Measurements from ENCODE around the gene LARP7. TPM values are rescaled to one million over a fixed set of nuclear protein-coding genes. Genes with fewer than 3 reads are reported as not detected.

The LARP7 gene
- total RNA-seq, 2 donors from 2014 or later: 31.6 to 50.1 TPM

DNA sequence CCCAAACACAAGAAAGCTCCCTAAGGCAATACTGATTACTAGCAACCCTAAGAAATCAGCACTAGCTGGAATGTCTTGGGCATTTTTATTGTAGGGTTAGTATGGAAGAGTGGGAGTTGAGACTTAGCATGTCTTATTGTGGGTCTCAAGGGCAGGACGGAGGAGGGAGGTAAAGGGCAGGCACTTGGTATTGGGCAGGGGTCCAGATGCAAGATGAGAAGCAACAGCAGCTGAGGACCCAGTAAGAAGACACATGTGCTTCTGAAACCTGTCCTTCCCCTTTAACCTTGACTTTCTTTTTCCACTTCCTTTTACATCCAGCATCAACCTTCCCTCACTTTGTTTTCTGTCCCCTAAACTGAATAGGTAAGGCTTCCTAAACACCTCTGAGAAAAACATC, 37.4 kb downstream of the LARP7 start:
- H3K27ac ChIP-seq: peak overlapping the region in 1 of 2 donors; percentile 87

DNA sequence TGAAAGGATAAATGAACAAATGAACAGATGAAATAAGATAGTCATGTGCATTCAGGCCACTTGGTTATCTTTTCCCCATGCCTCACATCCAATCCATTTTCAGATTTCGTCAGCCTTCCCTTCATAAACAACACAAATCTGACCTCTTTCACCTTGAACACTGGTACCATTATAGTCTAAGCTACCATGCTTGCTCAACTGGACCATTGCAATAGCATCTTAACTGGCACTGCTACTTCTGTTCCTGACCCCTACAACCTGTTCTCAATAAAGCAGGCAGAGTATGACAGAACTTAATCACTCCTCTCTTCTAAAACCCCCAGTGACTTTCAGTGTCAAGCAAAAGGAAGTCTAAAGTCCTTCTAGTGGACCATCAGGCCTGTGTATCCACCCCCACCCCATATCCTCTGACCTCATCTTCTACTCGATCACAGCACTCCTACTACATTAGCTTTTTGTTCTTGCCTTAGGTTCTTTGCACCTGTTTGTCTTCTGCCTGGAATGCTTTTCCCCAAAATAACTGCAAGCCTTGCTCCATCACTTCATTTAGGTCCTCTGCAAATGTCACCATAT, 40.7 kb downstream of the LARP7 start:
- H3K27ac ChIP-seq: no peak overlapping the region
- no peaks in the 10 kb centered on the region for H3K36me3 ChIP-seq
- H3K4me1 ChIP-seq: no peaks in the 10 kb centered on the region
- no peaks in the 10 kb centered on the region for H3K9me3 ChIP-seq
- H3K27me3 ChIP-seq: no peaks in the 10 kb centered on the region
- H3K4me3 ChIP-seq: no peak overlapping the region
- TF ChIP-seq, protein P1, sequence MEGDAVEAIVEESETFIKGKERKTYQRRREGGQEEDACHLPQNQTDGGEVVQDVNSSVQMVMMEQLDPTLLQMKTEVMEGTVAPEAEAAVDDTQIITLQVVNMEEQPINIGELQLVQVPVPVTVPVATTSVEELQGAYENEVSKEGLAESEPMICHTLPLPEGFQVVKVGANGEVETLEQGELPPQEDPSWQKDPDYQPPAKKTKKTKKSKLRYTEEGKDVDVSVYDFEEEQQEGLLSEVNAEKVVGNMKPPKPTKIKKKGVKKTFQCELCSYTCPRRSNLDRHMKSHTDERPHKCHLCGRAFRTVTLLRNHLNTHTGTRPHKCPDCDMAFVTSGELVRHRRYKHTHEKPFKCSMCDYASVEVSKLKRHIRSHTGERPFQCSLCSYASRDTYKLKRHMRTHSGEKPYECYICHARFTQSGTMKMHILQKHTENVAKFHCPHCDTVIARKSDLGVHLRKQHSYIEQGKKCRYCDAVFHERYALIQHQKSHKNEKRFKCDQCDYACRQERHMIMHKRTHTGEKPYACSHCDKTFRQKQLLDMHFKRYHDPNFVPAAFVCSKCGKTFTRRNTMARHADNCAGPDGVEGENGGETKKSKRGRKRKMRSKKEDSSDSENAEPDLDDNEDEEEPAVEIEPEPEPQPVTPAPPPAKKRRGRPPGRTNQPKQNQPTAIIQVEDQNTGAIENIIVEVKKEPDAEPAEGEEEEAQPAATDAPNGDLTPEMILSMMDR (IDR thresholded peaks at IDR 0.05): no peak
- DNase-seq (ENCODE audit: low spot score): no peak

More for the DNA sequence above, 37.4 kb downstream of the LARP7 start:
- Histone ChIP-seq H3K4me3 (no peak overlapping the region), H3K9me3 (no peaks in the 10 kb centered on the region), H3K27me3 (no peaks in the 10 kb centered on the region), H3K4me1 (peaks cover 0 to 4% of the 10 kb centered on the region in 2 donors), H3K36me3 (no peaks in the 10 kb centered on the region)
- TF ChIP-seq, protein P1 (IDR thresholded peaks at IDR 0.05): no peak
- no peak for DNase-seq (ENCODE audit: low spot score)

DNA sequence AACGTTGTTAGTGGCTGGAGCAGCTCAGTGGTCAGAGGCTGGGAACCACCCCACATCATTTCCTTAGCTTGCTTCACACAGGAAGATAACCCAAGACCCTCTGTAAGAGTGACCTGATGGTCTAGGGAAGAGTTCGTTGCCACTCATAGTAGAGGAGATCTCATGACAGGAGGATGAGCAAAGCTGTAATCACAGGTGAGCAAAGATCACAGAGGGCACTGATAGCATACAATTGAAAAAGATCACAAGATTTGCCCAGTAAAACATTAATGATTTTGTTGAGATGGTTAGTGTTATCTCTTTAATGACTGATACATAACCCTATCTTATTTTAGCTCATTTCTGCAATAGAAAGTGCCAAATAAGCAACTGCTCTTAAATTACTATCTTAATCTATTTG, 44.1 kb downstream of the LARP7 start:
- no peak overlapping the region for H3K27ac ChIP-seq
- no peaks in the 10 kb centered on the region for H3K9me3 ChIP-seq
- H3K4me3 ChIP-seq: no peak overlapping the region
- TF ChIP-seq, protein P1 (IDR thresholded peaks at IDR 0.05): no peak
- no peak for DNase-seq (ENCODE audit: low spot score)
- no peaks in the 10 kb centered on the region for H3K4me1 ChIP-seq
- H3K27me3 ChIP-seq: no peaks in the 10 kb centered on the region
- no peaks in the 10 kb centered on the region for H3K36me3 ChIP-seq

DNA sequence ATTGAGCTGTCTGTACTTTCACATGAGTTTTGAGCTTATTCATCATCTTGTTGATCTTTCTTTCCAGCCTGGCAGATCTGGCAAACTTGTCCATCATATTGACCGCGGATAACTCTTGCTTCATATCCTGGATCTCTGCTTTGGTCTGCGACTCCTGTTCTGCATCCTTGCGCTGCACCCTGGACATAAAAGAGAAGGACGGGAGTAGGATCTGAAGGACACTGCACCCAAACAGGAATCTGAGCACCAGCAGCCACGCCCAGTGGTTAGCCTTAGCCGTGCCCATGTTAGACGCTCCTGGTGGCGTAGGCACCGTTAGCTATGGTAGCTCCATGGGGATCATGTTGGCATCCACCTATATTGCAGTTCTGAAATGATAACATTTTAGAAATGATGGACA, 56.6 kb downstream of the LARP7 start:
- no peaks in the 10 kb centered on the region for H3K4me1 ChIP-seq
- no peak overlapping the region for H3K4me3 ChIP-seq
- TF ChIP-seq, protein P1 (IDR thresholded peaks at IDR 0.05): no peak
- no peak for DNase-seq (ENCODE audit: low spot score)
- no peaks in the 10 kb centered on the region for H3K9me3 ChIP-seq
- no peaks in the 10 kb centered on the region for H3K27me3 ChIP-seq
- H3K36me3 ChIP-seq: no peaks in the 10 kb centered on the region
- H3K27ac ChIP-seq: no peak overlapping the region

DNA sequence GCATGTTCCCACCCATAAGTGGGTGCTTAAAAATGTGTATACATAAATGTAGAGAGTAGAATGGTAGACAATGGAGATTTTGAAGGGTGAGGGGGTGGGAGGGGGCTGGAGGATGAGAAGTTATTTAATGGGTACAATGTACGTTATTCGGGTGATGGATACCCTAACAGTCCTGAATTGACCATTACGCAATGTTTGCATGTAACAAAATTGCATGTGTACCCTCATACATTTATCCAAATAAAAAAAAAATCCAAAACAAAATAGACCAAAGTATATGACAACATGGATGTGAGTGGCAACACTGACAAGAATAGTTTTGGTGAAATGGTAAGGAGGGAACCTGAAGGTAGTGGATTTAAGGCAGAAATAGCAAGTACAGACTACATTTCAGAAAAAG, 63.7 kb downstream of the LARP7 start:
- Histone ChIP-seq H3K9me3 (no peaks in the 10 kb centered on the region), H3K4me3 (no peak overlapping the region), H3K27ac (no peak overlapping the region), H3K36me3 (no peaks in the 10 kb centered on the region), H3K27me3 (no peaks in the 10 kb centered on the region), H3K4me1 (peaks cover 0 to 6% of the 10 kb centered on the region in 2 donors)
- DNase-seq (ENCODE audit: low spot score): no peak
- TF ChIP-seq, protein P1 (IDR thresholded peaks at IDR 0.05): no peak

DNA sequence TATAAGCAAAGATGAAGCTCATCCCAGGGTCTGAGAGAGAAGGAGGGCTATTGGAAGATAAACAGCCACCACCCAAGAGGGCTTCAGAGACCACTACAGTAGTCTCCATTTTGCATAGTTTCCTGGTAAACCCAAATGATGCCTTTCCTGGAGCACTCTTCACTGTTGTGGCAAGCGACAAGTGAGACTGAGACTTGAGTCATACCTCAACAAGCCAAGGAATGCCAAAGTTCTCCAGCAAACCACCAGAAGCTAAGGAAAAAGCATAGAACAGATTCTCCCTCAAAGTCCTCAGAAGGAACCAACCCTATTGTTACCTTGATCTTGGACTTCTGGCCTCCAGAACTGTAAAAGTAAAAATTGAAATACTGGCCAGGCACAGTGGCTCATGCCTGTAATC, 65.9 kb downstream of the LARP7 start:
- H3K9me3 ChIP-seq: no peaks in the 10 kb centered on the region
- no peaks in the 10 kb centered on the region for H3K36me3 ChIP-seq
- DNase-seq (ENCODE audit: low spot score): no peak
- no peak overlapping the region for H3K4me3 ChIP-seq
- TF ChIP-seq, protein P1 (IDR thresholded peaks at IDR 0.05): no peak
- no peak overlapping the region for H3K27ac ChIP-seq
- peaks cover 0 to 11% of the 10 kb centered on the region in 2 donors for H3K4me1 ChIP-seq
- no peaks in the 10 kb centered on the region for H3K27me3 ChIP-seq

All from right atrium auricular region (tissue), 2 donors.